HG02852 (cell line): ENCODE measurements around the gene SYTL2.

Experiments
- ATAC-seq: cut with Tn5 transposase; IDR thresholded peaks from one replicate; pipeline ENCODE4 v1.9.1; 2021; ENCODE audit warnings: mild to moderate bottlenecking, moderate library complexity; ENCODE audit not compliant: unreplicated experiment

The SYTL2 gene

GRCh38 chr11:85737738-85738137 lies 73.2 kb downstream of the SYTL2 start:
- ATAC-seq, result no peak

GRCh38 chr11:85735876-85736460 lies 75.0 kb downstream of the SYTL2 start:
- ATAC-seq, result no peak

GRCh38 chr11:85732965-85733364 lies 78.0 kb downstream of the SYTL2 start:
- ATAC-seq, result no peak

GRCh38 chr11:85726381-85726780 lies 84.6 kb downstream of the SYTL2 start:
- no peak for ATAC-seq

GRCh38 chr11:85725510-85726258 lies 85.3 kb downstream of the SYTL2 start:
- ATAC-seq, result no peak

- no peak for ATAC-seq
These were observed 86.0 kb downstream of the SYTL2 start for GRCh38 chr11:85724748-85725465.

DNA sequence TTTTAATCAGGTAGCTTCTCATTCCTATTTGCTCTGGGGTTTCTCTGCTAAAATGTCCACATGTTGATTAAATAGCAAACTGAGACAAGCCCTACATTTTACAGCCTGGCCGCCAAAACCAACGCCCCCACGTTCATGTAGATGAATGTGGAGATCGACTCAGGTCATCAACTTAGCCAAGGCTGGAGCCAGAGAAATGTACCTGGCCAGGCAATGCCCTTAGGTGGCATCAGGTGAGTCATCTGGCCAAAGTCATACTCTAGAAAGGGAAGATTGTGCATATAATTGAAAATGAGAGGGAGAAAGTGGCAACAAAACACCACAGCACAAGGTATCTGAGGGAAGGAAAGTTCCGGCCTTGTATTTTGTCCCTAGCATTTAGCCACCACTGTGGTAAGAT lies 87.9 kb downstream of the SYTL2 start:
- ATAC-seq, result no peak

- ATAC-seq, result no peak
These were observed 89.8 kb downstream of the SYTL2 start for GRCh38 chr11:85721191-85721590.

- no peak for ATAC-seq
These were observed 91.7 kb downstream of the SYTL2 start for GRCh38 chr11:85718991-85719807.

GRCh38 chr11:85718126-85718943 lies 92.6 kb downstream of the SYTL2 start:
- ATAC-seq, result no peak

DNA sequence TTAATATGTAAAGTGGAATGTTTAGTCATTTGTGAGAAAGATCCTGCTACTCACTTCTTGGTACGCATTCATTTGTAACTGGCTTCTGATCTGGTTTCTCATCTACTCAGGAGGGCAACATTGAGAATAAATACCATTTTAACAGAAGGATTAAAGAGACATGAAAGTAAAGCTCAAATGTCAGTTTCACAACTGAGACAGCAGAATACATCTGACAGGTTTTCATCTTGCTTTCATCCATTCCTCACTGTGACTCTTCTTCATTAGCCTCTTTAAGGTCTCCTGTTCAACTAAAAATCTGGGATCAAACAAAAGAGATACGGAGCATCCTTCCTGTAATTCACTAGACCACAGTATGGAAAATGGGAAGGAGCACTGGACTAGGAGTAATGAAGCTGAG lies 93.5 kb downstream of the SYTL2 start:
- no peak for ATAC-seq

DNA sequence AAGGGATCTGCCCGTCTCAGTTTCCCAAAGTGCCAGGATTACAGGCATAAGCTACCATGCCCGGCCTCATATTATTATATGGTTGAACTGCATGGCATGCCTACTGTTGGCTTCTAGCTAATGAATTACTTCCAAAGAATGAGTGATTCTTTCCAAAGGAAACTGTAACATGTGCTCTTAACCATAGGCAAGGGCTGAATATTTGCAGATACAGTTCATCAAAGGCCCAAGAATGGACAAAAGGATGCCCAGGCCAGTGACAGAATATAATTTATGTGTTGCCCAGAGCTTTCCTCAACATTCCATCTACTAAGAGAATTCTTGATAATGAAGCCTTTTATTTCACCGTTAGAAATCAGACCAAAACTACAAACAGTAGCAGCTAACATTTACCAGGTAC lies 98.0 kb downstream of the SYTL2 start:
- no peak for ATAC-seq

DNA sequence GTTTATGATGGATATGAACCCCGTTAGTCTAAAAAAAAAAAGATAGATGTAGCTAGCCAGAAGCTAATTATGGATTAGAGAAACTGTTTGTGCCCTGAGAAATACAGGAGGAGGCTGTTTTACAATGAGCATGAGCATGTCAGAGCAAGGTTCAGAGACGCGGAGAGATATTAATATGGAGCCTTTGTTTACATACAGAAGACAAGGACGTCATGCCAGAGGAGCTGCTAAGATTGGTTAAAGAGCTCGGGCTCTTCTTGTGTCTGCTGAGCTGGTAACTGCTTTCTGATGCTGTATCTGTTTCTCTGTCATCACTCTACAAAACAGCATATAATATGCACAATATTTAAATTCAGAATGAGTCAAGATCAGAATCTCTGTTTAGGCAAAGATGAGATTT lies 100.0 kb downstream of the SYTL2 start:
- ATAC-seq, result no peak

- ATAC-seq, result no peak
These were observed 100.8 kb downstream of the SYTL2 start for GRCh38 chr11:85709941-85710702.

GRCh38 chr11:85705800-85706199 lies 105.1 kb downstream of the SYTL2 start:
- no peak for ATAC-seq

DNA sequence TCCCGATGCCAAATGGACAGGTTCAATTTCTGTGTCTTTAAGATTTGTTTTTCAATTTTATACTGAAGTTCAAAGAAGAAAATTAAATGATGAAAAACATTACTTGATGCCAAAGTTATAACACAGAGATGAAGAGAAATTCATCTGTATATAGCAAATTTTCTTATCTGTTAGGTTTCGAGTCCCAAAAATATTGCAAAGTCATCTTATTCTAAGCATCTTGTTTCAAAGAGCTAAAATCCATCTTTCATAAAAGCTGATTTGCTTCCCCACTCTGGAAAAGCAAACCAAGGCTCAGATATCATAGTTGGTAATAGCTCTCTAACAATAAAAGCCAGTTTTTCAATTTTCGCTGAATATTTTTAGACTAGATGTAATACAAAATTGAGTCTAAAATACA lies 106.0 kb downstream of the SYTL2 start:
- no peak for ATAC-seq

GRCh38 chr11:85699957-85700741 lies 110.8 kb downstream of the SYTL2 start:
- peak; percentile 90 for ATAC-seq

GRCh38 chr11:85698195-85698594 lies 112.7 kb downstream of the SYTL2 start:
- ATAC-seq, result no peak

DNA sequence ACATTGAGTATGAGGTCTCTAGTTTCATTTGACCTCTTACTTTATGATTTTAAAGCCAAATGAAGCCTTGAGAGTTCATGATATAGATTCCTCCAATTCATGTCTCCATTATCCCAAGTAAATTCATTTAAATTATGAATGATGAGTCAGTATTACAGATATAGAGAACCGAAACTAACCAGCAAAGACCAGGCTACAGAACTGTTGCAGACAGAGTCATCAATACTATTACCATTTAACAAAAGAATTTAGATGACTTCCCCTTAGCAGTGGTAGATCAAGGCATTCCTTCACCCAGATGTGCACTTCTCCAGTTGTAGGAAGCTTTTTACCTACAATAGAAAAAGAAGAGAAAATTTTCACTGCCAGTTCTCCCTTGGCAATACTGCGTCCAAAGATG lies 113.2 kb downstream of the SYTL2 start:
- ATAC-seq, result no peak
